ENCODE results near the gene BUD23. TPM values are rescaled to one million over a fixed set of nuclear protein-coding genes. Genes with fewer than 3 reads are reported as not detected.

The BUD23 gene
- total and polyA plus RNA-seq, 9 of the 15 experiments (the other 6 are each of a cell fraction or from before 2014, with no cell fraction given), result 79.5 to 270 (median 150) TPM

- TF ChIP-seq CHD7 (IDR thresholded peaks at IDR 0.05; ENCODE audit: low read depth, low read length) (no peak), AFF4 (CRISPR knock-in tag; IDR thresholded peaks at IDR 0.05) (no peak), ARID4B (CRISPR knock-in tag; IDR thresholded peaks at IDR 0.05) (no peak), HSF4 (CRISPR knock-in tag; IDR thresholded peaks at IDR 0.05; ENCODE audit: borderline replicate concordance) (no peak), GABPA (tag; conservative IDR thresholded peaks at IDR 0.05; ENCODE audit: low read depth) (peak; percentile 68)
Measured at GRCh38 chr7:73734619-73735527, 51.5 kb downstream of the BUD23 start (continued).
